ENCODE results near the gene PIEZO1.

DNA sequence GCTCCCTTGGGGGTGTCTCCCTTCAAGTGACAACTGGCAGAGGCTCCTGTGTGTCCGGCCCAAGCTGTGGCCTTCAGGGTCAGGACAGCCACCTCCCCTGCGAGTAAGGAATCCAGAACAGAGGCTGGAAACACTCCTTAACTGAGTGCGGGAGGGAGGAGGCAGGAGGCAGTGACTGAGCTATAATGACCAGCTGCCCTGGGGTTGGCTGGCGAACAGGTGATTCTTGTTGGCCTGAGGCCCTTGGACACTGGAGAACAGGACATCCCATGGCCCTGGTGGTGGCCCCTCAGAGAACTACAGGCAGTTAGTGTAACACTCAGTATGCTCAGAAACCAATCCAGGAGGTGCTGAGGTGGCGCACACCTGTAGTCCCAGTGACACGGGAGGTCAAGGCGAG lies 89.3 kb downstream of the PIEZO1 start:
- TF ChIP-seq EP300 (IDR thresholded peaks at IDR 0.05) = no peak
- TF ChIP-seq POLR2AphosphoS5 (IDR thresholded peaks at IDR 0.05) = no peak
- TF ChIP-seq, protein P1, sequence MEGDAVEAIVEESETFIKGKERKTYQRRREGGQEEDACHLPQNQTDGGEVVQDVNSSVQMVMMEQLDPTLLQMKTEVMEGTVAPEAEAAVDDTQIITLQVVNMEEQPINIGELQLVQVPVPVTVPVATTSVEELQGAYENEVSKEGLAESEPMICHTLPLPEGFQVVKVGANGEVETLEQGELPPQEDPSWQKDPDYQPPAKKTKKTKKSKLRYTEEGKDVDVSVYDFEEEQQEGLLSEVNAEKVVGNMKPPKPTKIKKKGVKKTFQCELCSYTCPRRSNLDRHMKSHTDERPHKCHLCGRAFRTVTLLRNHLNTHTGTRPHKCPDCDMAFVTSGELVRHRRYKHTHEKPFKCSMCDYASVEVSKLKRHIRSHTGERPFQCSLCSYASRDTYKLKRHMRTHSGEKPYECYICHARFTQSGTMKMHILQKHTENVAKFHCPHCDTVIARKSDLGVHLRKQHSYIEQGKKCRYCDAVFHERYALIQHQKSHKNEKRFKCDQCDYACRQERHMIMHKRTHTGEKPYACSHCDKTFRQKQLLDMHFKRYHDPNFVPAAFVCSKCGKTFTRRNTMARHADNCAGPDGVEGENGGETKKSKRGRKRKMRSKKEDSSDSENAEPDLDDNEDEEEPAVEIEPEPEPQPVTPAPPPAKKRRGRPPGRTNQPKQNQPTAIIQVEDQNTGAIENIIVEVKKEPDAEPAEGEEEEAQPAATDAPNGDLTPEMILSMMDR (IDR thresholded peaks at IDR 0.05) = no peak
